Measurements from ENCODE around the gene SEC22C.
"Not testable (repeated sequence)": the region's sequence is repeated elsewhere in the genome, so short reads cannot be mapped to it uniquely, and the experiment has no call there.

SEC22C gene

GRCh38 chr3:42578054-42578453 is 3.7 kb downstream of the SEC22C start:
- TF ChIP-seq CTCF (IDR thresholded peaks at IDR 0.05; ENCODE audit: low read depth, low read length): no peak
- no peak for DNase-seq (ENCODE audit: extremely low read depth, low read depth)

- TF ChIP-seq CTCF (IDR thresholded peaks at IDR 0.05; ENCODE audit: low read depth, low read length): no peak
- no peak for DNase-seq (ENCODE audit: extremely low read depth, low read depth)
Observed at GRCh38 chr3:42575137-42575741, 6.5 kb downstream of the SEC22C start.

GRCh38 chr3:42572278-42572677 is 9.5 kb downstream of the SEC22C start:
- no peak for DNase-seq (ENCODE audit: extremely low read depth, low read depth)
- peak; percentile 43 for TF ChIP-seq CTCF (IDR thresholded peaks at IDR 0.05; ENCODE audit: low read depth, low read length)

- no peak for TF ChIP-seq CTCF (IDR thresholded peaks at IDR 0.05; ENCODE audit: low read depth, low read length)
- no peak for DNase-seq (ENCODE audit: extremely low read depth, low read depth)
Observed at GRCh38 chr3:42569593-42570142, 12.1 kb downstream of the SEC22C start.

GRCh38 chr3:42562047-42562907 is 19.5 kb downstream of the SEC22C start:
- no peak for DNase-seq (ENCODE audit: extremely low read depth, low read depth)
- TF ChIP-seq CTCF (IDR thresholded peaks at IDR 0.05; ENCODE audit: low read depth, low read length): no peak

- no peak for DNase-seq (ENCODE audit: extremely low read depth, low read depth)
- no peak for TF ChIP-seq CTCF (IDR thresholded peaks at IDR 0.05; ENCODE audit: low read depth, low read length)
Observed at GRCh38 chr3:42557854-42558253, 23.9 kb downstream of the SEC22C start.

- DNase-seq (ENCODE audit: extremely low read depth, low read depth): not testable (repeated sequence)
Observed at GRCh38 chr3:42556817-42557216, 24.9 kb downstream of the SEC22C start.
